Cardiac muscle cell (in vitro differentiated cells and primary cell): Measurements from ENCODE around the gene ACTN4. TPM values are rescaled to one million over a fixed set of nuclear protein-coding genes. Genes with fewer than 3 reads are reported as not detected.

ENCODE experiments used
- DNase-seq, 2 donors: peaks; one replicate each; pipeline versions ENCODE4 v3.0.0 to v3.0.0-alpha.2; 2010 to 2017; ENCODE audit warnings: low read depth in 1 of 2, low spot score in 1 of 2
- H3K27ac ChIP-seq: fragments of 200-600 bp; sonication (generic); 2 replicates; pipeline ENCODE4 v1.5.1; 2016
- H3K27me3 ChIP-seq: fragments of 200-600 bp; sonication (generic); 2 replicates; pipeline ENCODE4 v1.6.0; 2016; ENCODE audit warnings: control low read depth
- H3K36me3 ChIP-seq: fragments of 200-600 bp; sonication (generic); 2 replicates; pipeline ENCODE4 v1.5.1; 2016; ENCODE audit warnings: control low read depth
- H3K4me1 ChIP-seq: fragments of 200-600 bp; sonication (generic); 2 replicates; pipeline ENCODE4 v1.8.1; 2017; ENCODE audit warnings: low read depth, mild to moderate bottlenecking, mixed run types
- H3K4me3 ChIP-seq: fragments of 200-600 bp; sonication (generic); 2 replicates; pipeline ENCODE4 v1.5.1; 2016; ENCODE audit warnings: mild to moderate bottlenecking
- H3K9me3 ChIP-seq: fragments of 200-600 bp; sonication (generic); 2 replicates; pipeline ENCODE4 v1.5.1; 2017; ENCODE audit warnings: low read depth, mild to moderate bottlenecking, control low read depth
- CTCF ChIP-seq: IDR thresholded peaks from 2 replicates; pipeline ENCODE4 v1.5.1; 2012; ENCODE audit warnings: low read depth, mild to moderate bottlenecking, low read length
- polyA plus RNA-seq: library from polyadenylated mRNA; unstranded; fragments of >200 nt; fragmentation: Nextera tagmentation; extraction: Ambion mirVana; gene quantifications from 2 replicates; pipeline ENCODE4 v1.2.1, GENCODE V29; 2016
- total RNA-seq: library from RNA; depleted of rRNA; stranded (reverse); fragments of >200 nt; gene quantifications from 2 replicates; pipeline ENCODE4 v1.2.3, GENCODE V29; 2016

The ACTN4 gene
- total and polyA plus RNA-seq, 2 experiments from 2014 or later, result 77.4 to 465 TPM

GRCh38 chr19:38634757-38635482, 12.5 kb upstream of the ACTN4 start:
- Histone ChIP-seq H3K4me1 (no peaks in the 10 kb centered on the region), H3K4me3 (no peak overlapping the region), H3K27ac (no peak overlapping the region), H3K36me3 (peaks cover 14% of the 10 kb centered on the region), H3K9me3 (no peaks in the 10 kb centered on the region), H3K27me3 (no peaks in the 10 kb centered on the region)
- peak; percentile 69 to 74 for DNase-seq
- TF ChIP-seq CTCF, result peak; percentile 90

DNA sequence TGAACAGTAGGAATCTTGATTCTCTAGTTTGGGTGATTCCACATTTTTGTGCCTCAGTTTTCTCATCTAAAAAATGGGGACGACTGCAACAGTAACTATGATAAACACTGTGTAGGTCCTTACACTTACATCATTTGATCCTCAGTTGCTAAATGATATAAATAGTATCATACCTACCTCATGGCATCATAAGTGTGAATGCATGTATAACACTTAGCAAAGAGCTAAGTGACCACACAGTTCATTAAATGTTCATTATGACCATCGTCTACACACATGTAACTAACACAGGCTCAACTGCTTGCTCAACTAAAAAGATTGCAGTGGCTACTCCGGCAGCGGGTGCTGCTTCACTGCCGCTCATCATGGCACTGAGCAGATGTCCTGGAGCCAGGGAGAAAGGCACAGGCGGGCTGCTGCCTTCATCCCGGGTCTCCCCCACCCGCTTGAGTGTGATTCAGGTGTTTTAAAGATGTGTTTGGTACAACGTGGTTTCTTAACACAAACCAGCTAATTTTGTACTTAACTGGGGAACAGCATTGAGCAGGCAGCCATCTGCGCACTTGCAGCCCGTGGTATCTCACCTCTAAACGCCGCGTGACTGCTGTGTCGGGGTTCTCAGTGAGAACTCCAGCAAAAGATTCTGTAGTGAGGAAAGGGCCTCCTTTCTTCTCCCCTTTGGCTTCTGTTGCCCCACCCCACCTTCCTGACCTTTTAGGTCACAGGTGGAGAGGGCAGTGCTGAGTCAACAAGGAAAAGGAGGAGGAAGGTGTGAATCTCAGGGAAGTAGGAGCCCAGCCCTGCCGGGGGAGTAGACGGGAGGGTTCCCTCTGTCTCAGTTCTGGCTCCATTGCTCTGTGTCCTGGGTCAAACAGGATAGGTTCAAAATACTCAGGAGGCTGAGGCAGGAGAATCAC, 11.7 kb upstream of the ACTN4 start:
- no peaks in the 10 kb centered on the region for H3K4me1 ChIP-seq
- no peak overlapping the region for H3K4me3 ChIP-seq
- no peak for DNase-seq
- H3K27me3 ChIP-seq, result no peaks in the 10 kb centered on the region
- H3K9me3 ChIP-seq, result no peaks in the 10 kb centered on the region
- H3K36me3 ChIP-seq, result peaks cover 9% of the 10 kb centered on the region
- TF ChIP-seq CTCF, result no peak
- H3K27ac ChIP-seq, result no peak overlapping the region

DNA sequence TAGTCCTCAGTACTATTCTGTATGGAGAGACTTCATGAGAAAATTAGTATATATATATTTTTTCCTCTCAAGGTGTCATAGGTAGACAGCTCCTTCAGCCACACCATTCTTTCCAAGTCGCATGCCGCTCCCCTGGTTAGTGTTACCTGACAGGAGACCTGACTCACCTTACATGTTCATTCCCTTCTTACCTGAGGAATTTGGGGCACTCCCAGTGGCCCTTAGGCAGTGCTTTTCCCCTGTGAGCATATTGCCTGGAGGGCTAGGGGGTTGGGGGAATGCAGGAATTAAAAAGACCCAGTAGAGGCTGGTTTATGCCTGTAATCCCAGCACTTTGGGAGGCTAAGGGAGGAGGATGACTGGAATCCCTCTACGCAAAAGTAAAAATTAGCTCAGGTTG, 9.0 kb upstream of the ACTN4 start:
- no peaks in the 10 kb centered on the region for H3K4me1 ChIP-seq
- H3K4me3 ChIP-seq, result no peak overlapping the region
- no peak for TF ChIP-seq CTCF
- DNase-seq, result no peak
- no peaks in the 10 kb centered on the region for H3K9me3 ChIP-seq
- no peaks in the 10 kb centered on the region for H3K27me3 ChIP-seq
- H3K27ac ChIP-seq, result no peak overlapping the region
- H3K36me3 ChIP-seq, result peaks cover 8% of the 10 kb centered on the region

DNA sequence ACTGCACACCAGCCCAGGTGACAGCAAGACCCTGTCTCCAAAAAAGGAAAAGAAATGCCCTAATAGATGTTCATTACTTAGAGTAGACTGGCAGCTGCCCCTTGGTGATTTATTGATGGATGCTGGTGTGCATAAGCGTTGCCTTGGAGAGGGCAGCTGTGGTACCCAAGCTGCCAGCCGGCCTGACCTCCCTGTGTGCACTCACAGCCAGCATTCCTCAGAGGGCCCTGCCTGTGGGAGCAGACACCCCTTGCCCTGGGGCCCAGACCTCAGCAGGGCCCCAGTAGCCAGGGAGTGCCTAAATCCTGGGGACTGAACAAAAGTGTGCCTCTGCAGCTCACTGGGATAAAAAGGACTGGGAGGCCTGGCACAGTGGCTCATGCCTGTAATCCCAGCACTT, 7.8 kb upstream of the ACTN4 start:
- no peak for DNase-seq
- no peak for TF ChIP-seq CTCF
- no peaks in the 10 kb centered on the region for H3K4me1 ChIP-seq

DNA sequence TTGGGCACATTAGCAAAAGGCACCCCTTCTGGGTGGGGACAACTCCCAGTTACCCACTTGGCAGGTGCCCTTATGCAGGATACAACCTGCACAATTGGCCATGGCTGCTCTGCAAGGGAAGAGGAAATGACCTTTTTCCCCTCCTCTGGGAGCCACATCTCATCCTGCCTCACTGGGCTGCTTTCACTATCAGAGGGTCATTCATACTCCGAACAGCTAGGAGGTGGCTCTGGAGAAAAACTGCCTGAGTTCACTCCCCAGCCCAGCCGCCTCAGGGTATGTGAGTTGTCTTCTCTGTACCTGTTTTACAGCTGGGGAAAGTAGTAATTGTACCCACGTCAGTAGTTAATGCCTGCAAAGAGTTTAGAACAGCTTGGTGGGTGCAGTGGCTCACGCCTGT, 7.1 kb upstream of the ACTN4 start:
- TF ChIP-seq CTCF, result no peak
- DNase-seq, result no peak
- H3K27me3 ChIP-seq, result no peaks in the 10 kb centered on the region
- peaks cover 3% of the 10 kb centered on the region for H3K36me3 ChIP-seq
- no peaks in the 10 kb centered on the region for H3K9me3 ChIP-seq
- no peak overlapping the region for H3K4me3 ChIP-seq
- no peaks in the 10 kb centered on the region for H3K4me1 ChIP-seq
- no peak overlapping the region for H3K27ac ChIP-seq

More for the DNA sequence above, 7.8 kb upstream of the ACTN4 start:
- peaks cover 8% of the 10 kb centered on the region for H3K36me3 ChIP-seq
- H3K4me3 ChIP-seq, result no peak overlapping the region
- H3K27me3 ChIP-seq, result no peaks in the 10 kb centered on the region
- no peak overlapping the region for H3K27ac ChIP-seq
- no peaks in the 10 kb centered on the region for H3K9me3 ChIP-seq
